CD1c-positive myeloid dendritic cell (primary cell): ENCODE measurements around the gene SYT4.
"Not testable (repeated sequence)": the region's sequence is repeated elsewhere in the genome, so short reads cannot be mapped to it uniquely, and the experiment has no call there.

Experiments used
- DNase-seq: peaks from one replicate; pipeline ENCODE4 v3.0.0-alpha.2; 2016; ENCODE audit errors: extremely low spot score

SYT4 gene, protein sequence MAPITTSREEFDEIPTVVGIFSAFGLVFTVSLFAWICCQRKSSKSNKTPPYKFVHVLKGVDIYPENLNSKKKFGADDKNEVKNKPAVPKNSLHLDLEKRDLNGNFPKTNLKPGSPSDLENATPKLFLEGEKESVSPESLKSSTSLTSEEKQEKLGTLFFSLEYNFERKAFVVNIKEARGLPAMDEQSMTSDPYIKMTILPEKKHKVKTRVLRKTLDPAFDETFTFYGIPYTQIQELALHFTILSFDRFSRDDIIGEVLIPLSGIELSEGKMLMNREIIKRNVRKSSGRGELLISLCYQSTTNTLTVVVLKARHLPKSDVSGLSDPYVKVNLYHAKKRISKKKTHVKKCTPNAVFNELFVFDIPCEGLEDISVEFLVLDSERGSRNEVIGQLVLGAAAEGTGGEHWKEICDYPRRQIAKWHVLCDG

DNA sequence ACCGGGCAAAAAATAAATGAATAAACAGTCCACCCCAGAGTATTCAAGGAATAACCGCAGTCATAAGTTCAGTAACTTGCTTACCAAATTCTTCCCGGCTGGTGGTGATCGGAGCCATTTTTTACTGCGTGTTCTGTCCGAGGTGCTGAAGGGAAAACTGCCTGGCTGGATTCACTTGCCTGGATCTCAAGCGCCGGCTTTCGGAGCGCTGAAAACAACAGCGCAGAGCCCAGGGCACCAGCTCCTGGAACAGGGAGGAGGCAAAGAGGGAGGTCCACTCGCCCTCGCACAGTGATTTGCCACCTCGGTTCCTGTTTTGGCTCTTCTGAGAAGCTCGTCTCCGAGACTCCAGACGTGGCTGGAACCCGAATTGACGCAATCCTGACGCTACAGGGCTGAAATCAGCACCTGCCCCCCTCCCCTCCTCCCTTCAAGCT, at the start of gene SYT4:
Gene SYT4, minus strand, starts transcription at position 327 of the 437 bp plus-strand sequence. Its CDS starts 209 bp downstream, at position 118.
- peak; percentile 20 for DNase-seq

DNA sequence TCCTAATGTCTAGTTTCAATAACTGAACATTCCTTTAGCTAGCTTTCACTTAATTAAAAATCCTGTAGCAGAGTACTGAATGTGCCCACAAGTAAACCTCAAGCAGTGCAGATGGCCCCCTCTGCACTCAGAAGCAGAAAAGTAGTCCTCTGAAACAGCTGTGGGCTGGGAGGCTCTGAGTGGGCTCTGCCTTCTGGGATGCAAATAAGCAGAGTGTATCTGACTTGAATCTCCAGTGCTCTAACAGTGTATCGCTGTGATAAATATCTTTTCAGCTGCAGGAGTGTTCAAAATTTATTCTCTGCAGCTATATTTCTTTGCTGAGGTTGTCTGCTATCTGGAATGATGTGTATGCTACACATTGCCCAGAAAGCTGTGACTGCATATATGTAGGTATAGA, 44.8 kb upstream of the SYT4 start:
- DNase-seq, result no peak

- DNase-seq, result no peak
Measured at GRCh38 chr18:43314941-43315340, 37.7 kb upstream of the SYT4 start.

GRCh38 chr18:43312891-43313290, 35.6 kb upstream of the SYT4 start:
- DNase-seq, result no peak

- no peak for DNase-seq
Measured at GRCh38 chr18:43310239-43310638, 32.9 kb upstream of the SYT4 start.

GRCh38 chr18:43303376-43303775, 26.1 kb upstream of the SYT4 start:
- DNase-seq, result no peak

DNA sequence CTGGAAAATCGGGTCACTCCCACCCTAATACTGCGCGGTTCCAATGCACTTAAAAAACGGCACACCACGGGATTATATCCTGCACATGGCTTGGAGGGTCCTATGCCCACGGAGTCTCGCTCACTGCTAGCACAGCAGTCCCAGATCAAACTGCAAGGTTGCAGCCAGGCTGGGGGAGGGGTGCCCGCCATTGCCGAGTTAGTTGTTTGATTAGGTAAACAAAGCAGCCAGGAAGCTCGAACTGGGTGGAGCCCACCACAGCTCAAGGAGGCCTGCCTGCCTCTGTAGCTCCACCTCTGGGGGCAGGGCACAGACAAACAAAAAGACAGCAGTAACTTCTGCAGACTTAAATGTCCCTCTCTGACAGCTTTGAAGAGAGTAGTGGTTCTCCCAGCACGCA, 8.9 kb upstream of the SYT4 start:
- not testable (repeated sequence) for DNase-seq

DNA sequence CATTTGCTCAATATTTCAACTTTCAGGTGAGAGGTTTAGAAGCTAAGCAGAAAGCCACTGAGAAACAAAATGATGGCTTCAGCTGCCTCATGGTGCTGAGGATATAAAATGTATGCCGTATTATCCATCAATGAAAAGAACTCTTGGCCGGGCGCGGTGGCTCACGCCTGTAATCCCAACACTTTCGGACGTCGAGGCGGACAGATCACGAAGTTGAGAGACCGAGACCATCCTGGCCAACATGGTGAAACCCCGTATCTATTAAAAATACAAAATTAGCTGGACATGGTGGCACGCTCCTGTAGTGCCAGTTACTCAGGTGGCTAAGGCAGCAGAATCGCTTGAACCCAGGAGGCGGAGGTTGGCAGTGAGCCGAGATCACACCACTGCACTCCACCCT, 6.0 kb upstream of the SYT4 start:
- no peak for DNase-seq

DNA sequence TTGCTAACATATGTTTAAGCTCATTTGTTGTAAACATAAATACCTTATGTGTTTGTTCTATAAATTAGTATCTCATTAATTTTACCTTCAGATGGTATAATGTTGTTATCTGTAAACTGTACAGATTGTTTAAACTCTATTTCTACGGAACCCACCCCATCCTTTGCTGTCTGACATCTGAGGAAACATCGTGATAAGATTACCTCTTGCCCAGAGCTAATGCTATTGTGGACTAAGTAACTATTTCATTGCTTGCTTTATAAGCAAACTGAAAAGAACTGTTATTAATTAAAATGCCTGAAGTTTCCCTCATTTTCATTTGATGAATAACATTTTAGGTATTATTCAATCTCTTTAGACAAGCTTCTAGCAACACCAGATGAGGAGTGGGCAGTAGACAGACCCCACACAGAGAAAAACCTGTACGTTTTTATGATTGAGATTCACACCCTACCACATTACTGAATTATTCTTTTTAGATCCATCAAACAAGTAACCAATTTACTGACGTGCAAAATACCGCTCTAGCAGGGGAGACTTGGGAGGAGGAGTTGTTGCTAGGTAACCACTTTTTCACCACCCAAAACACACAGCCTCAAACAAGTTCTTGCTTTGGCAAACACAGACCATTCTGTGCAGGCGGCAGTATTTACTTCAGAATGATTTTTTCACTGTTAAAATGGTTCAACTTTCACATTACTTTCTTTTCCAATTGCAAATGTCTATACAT, 1.9 kb upstream of the SYT4 start:
- DNase-seq, result no peak

DNA sequence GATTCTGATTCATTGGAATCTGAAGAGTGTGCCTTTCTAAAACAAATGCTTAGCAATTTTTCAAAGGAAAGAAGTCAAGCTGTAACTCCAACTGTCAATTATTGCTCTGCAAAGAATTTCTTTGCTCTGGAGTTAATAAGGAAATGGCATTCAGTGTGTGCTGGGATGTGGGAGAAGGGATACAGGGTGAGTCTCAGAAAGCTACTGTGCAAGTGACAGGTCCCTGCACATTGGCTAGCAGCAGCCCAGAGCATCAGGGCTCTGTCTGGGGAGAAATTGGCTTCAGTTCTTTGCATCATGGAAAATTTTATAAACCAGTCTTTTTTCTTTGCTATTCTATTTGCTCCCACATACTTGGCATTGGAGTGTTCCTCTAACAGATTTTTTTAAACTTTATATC, 1.1 kb upstream of the SYT4 start:
- DNase-seq, result no peak

DNA sequence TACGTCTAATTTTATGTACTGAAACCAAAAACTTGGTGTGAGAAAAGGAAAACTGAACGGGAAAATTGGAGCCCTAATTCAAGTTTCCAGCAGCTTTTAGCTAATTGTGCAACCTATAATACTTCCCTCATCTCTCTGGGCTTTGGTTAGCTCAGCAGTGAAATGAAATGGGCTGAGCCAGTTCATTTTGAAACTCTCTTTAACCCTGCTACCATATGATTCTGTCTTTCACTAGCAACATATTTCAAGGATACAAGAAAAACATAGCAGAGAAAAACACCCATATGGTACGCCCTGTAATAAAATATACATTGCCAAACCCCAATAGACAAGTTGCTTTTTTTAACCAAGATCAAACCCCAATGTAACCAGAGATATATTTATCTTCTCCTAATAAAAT, 799 bp downstream of the SYT4 start:
- no peak for DNase-seq

GRCh38 chr18:43275546-43275945, 1.7 kb downstream of the SYT4 start:
- DNase-seq, result no peak

DNA sequence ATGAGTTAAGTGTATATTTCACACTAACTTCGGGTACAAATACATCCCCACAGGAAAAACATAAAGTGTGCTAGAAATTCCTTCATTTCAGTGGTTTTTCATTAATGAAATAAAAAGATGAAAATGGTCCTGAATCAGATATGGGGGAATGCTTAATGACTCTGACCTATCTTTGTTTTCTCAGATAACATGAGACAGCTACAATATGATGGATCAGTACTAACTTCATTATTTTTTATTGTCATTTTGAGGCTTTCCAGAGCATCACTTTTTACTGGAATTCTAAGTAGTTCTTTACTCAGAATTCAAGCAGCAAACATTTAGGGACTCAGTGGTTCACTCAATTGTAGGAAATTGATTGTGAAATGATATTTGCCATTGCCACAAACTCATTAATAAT, 2.8 kb downstream of the SYT4 start:
- no peak for DNase-seq

DNA sequence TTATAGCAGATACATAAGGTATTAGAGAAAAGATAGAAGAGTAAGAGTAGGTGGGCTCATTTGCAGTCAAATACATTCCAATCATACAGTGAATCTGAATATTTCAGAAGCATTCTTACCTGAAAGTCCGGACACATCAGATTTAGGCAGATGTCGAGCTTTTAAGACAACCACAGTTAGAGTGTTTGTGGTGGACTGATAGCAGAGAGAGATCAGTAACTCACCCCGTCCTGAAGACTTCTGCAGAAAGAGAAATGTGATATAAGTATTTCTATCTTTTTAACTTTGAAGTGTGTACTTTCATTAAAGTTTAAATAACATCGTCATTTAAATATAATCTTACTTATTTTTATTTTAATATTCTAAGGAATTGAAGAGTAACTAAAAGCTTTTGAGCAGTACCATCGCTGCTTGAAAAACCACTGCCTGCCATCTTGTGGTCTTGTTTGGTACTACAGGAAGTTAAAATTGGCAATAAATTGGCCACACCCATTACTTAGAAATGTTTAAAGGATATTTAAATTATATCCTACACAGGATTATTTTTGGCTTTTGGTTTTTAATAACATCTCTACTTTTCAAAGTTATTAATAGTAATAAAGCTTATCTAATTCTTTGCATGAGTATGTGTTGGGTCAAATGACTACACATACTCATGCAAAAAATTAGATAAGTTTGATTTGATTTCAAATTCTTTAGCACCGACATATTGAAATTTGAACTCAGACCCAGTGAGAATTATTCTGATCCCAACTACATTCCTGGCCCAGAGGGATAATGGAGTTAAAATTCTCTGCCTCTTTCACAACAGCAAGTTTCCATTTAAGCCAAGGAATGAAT, 5.5 kb downstream of the SYT4 start:
- DNase-seq, result peak; percentile 54

- DNase-seq, result no peak
Measured at GRCh38 chr18:43267818-43268217, 9.5 kb downstream of the SYT4 start.

GRCh38 chr18:43265465-43265864, 11.8 kb downstream of the SYT4 start:
- DNase-seq, result no peak

DNA sequence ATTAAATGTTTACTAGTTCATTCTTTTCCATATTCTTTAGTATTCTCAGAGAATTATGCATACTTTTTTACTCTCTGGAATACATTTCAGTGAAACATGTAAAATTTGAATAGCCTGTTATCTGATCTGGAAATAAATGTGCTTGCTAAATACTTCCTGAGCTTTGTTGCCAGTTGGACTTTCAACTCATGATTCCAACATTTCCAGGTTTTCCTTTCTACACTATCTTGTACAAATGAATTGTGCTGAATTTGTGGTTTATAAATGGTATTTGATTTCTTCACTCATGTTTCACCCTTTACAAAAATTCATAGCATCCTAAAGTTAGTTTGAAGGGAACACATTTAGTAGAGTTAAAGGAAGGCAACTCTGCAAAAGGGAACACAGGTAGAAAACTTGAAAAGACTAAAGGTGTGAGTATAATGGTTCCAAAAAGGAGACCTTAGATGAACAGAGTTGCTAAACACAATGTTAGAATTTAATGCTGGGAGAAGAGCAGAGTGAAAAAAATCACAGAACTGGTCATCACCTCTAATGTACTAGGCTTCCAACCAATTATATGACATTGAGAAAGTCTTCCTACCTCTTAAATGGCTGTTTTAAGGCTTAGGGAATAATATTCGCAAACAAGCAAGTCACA, 28.6 kb downstream of the SYT4 start:
- no peak for DNase-seq

- no peak for DNase-seq
Measured at GRCh38 chr18:43247944-43248343, 29.3 kb downstream of the SYT4 start.

DNA sequence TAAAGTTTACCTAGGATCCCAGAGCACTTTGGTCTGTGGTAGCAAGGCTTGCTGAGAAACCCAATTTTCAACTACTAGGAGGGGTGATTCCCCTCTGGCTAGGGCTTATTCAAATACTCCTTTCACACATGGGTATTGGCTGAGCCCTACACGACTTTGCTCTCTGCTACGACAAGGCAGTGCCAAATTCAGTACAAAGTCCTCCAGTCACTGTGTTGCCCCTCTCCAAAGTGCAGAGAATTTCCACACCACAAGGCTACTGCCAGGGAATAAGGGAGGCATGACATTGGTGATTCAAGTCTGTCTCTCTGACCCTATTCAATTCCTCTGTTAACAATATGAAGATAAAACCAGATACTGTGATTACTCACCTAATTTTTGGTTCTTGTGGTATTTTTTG, 38.9 kb downstream of the SYT4 start:
- DNase-seq, result no peak

DNA sequence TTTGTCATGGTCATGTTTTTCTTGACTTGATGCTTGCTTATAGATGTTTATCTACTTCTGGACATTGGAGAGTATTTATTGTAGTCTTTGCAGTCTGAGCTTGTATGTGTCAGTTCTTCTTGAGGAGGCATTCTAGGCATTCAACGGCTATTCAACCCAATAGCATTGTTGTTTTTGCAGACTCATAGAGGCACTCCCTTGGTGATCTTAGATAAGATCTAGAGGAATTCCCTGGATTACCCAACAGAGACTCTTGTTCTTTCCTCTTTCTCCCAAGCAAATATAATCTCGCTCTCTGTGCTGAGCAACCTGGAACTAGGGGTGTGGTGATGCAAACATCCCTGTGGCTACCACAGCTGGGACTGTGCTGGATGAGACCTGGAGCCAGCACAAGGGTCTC, 40.4 kb downstream of the SYT4 start:
- DNase-seq, result no peak

DNA sequence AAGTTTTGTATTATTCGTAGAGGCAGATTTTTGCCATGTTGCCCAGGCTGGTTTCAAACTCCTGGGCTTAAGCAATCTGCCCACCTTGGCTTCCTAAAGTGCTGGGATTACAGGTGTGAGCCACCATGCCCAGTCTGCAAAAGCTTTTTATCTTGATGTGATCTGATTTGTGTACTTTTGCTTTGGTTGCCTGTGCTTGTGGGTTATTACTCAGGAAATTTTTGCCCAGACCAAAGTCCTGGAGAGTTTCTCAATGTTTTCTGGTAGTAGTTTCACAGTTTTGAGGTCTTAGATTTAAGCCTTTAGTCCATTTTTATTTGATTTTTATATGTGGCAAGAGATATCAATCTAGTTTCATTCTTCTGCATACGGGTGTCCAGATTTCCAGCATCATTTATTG, 42.4 kb downstream of the SYT4 start:
- DNase-seq, result no peak

- no peak for DNase-seq
Measured at GRCh38 chr18:43222501-43222900, 54.8 kb downstream of the SYT4 start.
